GM10248 (cell line): ENCODE measurements around the gene KLF13.

Source experiments
- CTCF ChIA-PET: fragments of 300-600 bp; sonication (Branson Sonifier 250); formaldehyde crosslinking; extraction: SDS; loops from one replicate; lab custom pipeline; 2021; ENCODE audit warnings: antibody characterized with exemption; lab: Yijun Ruan, JAX
- POLR2A ChIA-PET: fragments of 350-650 bp; sonication (Branson Sonifier 250); formaldehyde crosslinking; extraction: SDS; loops from one replicate; lab custom pipeline; 2020; ENCODE audit warnings: antibody characterized with exemption; lab: Yijun Ruan, JAX
- DNase-seq: peaks from one replicate; pipeline ENCODE4 v3.0.0; 2012; ENCODE audit errors: extremely low spot score
- TF ChIP-seq, protein P1 (sequence below): IDR thresholded peaks from 2 replicates; pipeline ENCODE4 v1.5.1; 2012; ENCODE audit warnings: mild to moderate bottlenecking, low read depth; ENCODE audit errors: extremely low read depth, missing control alignments, control extremely low read depth

Gene KLF13

DNA sequence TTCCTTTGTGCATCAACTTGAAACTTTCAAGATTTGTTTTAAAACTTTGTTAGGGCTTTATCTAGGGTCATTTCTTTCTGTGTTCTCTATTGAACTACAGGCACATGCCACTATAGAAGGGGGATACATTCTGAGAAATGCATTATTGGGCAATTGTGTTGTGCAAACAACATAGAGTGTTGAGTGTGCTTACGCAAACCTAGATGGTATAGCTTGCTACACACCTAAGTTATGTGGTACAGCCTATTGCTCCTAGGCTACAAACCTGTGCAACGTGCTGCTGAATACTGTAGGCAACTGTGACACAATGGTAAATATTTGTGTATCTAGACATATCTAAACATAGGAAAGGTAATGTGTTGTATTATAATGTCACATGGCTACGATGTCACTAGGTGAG, 33.0 kb upstream of the KLF13 start:
- TF ChIP-seq, protein P1, sequence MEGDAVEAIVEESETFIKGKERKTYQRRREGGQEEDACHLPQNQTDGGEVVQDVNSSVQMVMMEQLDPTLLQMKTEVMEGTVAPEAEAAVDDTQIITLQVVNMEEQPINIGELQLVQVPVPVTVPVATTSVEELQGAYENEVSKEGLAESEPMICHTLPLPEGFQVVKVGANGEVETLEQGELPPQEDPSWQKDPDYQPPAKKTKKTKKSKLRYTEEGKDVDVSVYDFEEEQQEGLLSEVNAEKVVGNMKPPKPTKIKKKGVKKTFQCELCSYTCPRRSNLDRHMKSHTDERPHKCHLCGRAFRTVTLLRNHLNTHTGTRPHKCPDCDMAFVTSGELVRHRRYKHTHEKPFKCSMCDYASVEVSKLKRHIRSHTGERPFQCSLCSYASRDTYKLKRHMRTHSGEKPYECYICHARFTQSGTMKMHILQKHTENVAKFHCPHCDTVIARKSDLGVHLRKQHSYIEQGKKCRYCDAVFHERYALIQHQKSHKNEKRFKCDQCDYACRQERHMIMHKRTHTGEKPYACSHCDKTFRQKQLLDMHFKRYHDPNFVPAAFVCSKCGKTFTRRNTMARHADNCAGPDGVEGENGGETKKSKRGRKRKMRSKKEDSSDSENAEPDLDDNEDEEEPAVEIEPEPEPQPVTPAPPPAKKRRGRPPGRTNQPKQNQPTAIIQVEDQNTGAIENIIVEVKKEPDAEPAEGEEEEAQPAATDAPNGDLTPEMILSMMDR, result no peak
- no peak for DNase-seq
- ChIA-PET POLR2A (no interaction called here), CTCF (interaction anchor here (1.5 to 2.4 kb wide), 2 partner anchors 8 to 10 kb away, joined by 3 to 5 read pairs; no protein-coding TSS in a partner anchor)

DNA sequence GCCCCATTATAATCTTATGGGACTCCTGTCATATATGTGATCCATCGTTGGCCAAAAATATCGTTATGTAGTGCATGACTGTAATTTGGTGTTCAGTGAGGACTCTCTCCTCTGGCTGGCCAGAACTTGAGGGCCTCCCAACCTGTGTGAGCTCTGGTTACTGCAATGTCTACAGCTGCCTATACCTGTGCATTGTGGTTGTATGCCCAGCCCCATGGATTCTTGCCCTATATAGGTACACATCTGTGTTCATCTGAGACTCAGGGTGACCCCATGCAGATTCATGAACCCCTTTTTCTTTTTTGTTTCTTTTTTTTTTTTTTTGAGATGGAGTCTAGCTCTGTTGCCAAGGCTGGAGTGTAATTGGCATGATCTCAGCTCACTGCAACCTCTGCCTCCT, 32.6 kb upstream of the KLF13 start:
- CTCF ChIA-PET, result interaction anchor here (0.8 to 2.4 kb wide), 4 partner anchors 9 to 195 kb away, joined by 3 to 5 read pairs (median 4); no protein-coding TSS in a partner anchor

DNA sequence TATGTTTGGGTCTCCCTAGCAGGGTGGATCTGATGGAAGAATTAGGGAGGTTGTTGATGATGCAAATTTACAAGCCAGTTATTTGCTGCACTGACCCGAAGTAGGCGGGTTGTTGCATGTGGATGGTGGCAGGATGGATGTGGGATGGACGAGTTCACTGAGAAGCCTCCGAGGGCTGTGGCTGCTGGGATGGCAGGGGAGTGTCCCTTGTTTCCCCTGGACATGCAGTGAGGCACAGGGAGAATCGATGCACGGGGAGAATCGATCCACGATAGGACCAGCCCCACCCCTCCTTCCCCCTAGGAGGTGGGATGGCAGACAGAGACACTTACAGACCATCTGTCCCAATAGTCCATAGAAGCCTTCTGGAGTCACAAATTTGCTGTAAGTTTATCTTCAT, 31.0 kb upstream of the KLF13 start:
- no peak for DNase-seq
- CTCF ChIA-PET, result interaction anchor here (2.1 to 2.4 kb wide), 2 partner anchors 10 to 193 kb away, joined by 4 to 5 read pairs; no protein-coding TSS in a partner anchor
- TF ChIP-seq, protein P1, result no peak
- POLR2A ChIA-PET, result no interaction called here

More for the DNA sequence above, 32.6 kb upstream of the KLF13 start:
- POLR2A ChIA-PET, result no interaction called here
- no peak for DNase-seq
- TF ChIP-seq, protein P1, result no peak

DNA sequence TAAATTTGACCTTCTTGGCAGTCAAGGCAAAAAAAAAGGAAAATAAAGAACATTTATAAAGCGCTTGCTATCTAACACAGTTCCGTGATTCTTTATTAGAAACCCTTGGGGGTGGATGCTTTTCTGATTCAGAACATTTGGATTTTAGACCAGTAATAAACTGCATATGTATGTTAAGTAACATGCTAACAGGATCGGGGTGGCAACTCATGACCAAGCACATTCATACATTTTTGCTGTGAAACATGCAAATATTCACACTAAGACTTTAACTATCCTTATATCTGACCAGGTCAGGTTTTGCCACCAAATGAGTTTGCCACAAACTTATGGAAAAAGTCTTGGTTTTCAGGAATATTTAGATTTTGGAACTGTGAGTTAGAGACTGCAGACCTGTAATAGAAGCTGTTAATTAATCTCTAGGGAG, 30.4 kb upstream of the KLF13 start:
- ChIA-PET POLR2A (no interaction called here), CTCF (interaction anchor here (2.1 to 2.4 kb wide), 2 partner anchors 11 to 192 kb away, joined by 4 to 5 read pairs; no protein-coding TSS in a partner anchor)
- TF ChIP-seq, protein P1, result no peak

DNA sequence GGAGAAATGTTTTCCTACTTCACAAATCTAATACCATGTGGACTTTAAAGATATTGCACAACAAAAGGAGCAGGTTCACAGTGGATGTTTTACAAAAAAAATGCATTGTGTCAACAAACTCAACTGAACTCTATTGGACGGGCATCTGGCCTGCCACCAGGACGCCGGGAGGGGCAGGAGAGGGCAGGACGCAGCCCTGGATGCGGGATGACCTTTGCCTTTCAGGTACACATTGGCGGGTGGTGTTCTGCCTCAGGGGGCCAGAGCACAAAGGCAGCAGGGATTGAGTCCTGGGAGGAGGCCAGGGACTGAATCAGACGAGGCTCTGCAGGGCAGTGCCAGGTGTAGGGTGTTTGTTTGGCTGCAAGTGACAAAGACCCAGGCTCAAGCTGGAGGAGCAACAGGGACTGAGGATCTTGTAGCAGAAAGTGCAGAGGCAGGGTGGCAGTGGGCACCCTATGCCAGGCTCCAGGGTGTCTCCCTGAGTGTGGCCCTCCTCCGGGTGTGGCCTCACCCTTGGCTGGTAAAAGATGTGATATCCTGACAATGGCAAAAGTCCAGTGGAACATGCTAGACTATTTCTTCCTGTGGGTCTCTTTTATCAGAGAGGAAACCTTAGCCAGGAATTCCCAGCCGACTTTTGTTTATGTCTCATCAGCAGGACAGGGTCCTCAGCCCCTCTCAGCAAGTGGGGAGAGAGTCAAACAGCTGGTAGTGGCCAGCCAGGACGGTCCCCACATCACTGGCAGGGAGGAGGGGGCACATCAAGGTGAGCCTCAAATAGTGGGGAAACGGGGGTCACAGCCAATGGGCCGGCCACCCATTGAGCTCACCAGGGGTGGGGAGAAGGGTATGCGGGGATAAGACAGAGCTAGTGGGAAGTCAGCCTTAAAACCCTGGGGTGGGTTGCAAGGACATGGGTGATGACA, 29.7 kb upstream of the KLF13 start:
- no peak for DNase-seq
- POLR2A ChIA-PET, result no interaction called here
- CTCF ChIA-PET, result interaction anchor here (1.2 to 1.5 kb wide), 2 partner anchors 11 to 191 kb away, joined by 3 to 6 read pairs; no protein-coding TSS in a partner anchor
- TF ChIP-seq, protein P1, result no peak

More for the DNA sequence above, 30.4 kb upstream of the KLF13 start:
- no peak for DNase-seq

DNA sequence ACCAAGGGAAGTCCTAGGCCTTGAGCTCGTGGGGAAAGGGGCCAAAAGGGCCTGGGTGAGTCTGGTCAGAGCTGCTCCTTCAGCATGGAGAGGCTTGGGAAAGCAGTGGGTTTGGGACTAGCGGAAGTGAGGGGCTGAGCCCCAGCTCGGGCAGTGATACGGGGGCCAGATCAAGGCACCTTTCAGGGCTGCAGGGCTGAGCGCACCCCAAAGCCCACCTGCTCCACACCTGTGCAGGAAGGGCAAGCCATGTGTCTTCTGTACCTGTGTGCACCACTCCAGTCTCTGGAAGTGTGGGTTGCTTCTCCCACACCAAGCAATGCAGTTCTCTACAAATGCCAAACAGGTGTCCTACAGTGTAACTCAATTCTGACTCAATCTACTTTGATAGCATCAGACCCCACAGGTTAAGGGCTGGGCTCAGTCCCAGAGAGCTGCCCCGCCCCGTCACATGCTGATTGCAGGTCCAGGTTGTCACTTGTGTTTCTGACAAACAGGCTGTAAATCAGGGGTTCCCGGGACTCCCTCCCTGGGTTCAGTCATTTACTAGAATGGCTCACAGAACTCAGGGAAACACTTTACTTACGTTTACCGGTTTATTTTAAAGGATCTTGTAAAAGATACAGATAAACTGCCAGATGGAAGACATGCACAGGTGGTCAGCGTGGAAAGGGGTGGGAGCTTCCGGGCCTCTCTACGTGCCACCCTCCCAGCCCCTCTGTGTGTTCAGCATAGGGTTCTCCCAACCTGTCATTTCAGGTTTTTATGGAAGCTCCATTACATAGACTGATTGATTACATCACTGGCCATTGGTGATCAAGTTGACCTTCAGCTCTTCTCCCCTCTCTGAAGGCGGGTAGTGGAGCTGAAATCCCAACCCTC, 28.8 kb upstream of the KLF13 start:
- TF ChIP-seq, protein P1, result no peak
- ChIA-PET POLR2A (no interaction called here), CTCF (interaction anchor here (1.1 to 1.5 kb wide), 4 partner anchors 12 to 190 kb away, joined by 3 to 6 read pairs (median 4); no protein-coding TSS in a partner anchor)
- DNase-seq, result no peak
